H54 (cell line): ENCODE data around the gene PAX6.

Experiments used
- DNase-seq: peaks from one replicate; pipeline ENCODE4 v3.0.0; 2011; ENCODE audit warnings: low spot score, mixed read lengths; ENCODE audit not compliant: insufficient read length
- FAIRE-seq: peaks from 3 replicates; lab custom pipeline; 2011; peaks lifted over from hg19 to GRCh38; lab: Jason Lieb, UNC
- POLR2A ChIP-seq: IDR thresholded peaks from 2 replicates; pipeline ENCODE4 v1.6.1; 2011; ENCODE audit warnings: low read depth, mild to moderate bottlenecking, low read length

The PAX6 gene

GRCh38 chr11:31810779-31811647 lies at the start of gene PAX6:
Gene PAX6, minus strand, starts transcription at chr11:31811322. Its CDS starts 4,911 bp downstream, at chr11:31806411.
- DNase-seq (peak; percentile 65), FAIRE-seq (no peak)
- peak; percentile 54 for TF ChIP-seq POLR2A

GRCh38 chr11:31860391-31860790 lies 49.3 kb upstream of the PAX6 start:
- TF ChIP-seq POLR2A = no peak
- FAIRE-seq (no peak), DNase-seq (no peak)

GRCh38 chr11:31856248-31856647 lies 45.1 kb upstream of the PAX6 start:
- no peak for FAIRE-seq
- TF ChIP-seq POLR2A = no peak
- DNase-seq = no peak

- DNase-seq (no peak), FAIRE-seq (no peak)
- TF ChIP-seq POLR2A = no peak
These were observed 44.3 kb upstream of the PAX6 start for GRCh38 chr11:31855466-31855865.

GRCh38 chr11:31850365-31850764 lies 39.2 kb upstream of the PAX6 start:
- no peak for TF ChIP-seq POLR2A
- no peak for FAIRE-seq
- no peak for DNase-seq

- FAIRE-seq = no peak
- DNase-seq = no peak
- TF ChIP-seq POLR2A = no peak
These were observed 36.6 kb upstream of the PAX6 start for GRCh38 chr11:31847761-31848160.

- no peak for FAIRE-seq
These were observed 34.2 kb upstream of the PAX6 start for GRCh38 chr11:31845331-31845730.

GRCh38 chr11:31844351-31844750 lies 33.2 kb upstream of the PAX6 start:
- TF ChIP-seq POLR2A = no peak
- DNase-seq (no peak), FAIRE-seq (no peak)

More at GRCh38 chr11:31845331-31845730, 34.2 kb upstream of the PAX6 start:
- TF ChIP-seq POLR2A = no peak
- DNase-seq = no peak

- FAIRE-seq = no peak
- DNase-seq = no peak
- no peak for TF ChIP-seq POLR2A
These were observed 30.3 kb upstream of the PAX6 start for GRCh38 chr11:31841435-31841834.

GRCh38 chr11:31834237-31834636 lies 23.1 kb upstream of the PAX6 start:
- FAIRE-seq (no peak), DNase-seq (no peak)
- TF ChIP-seq POLR2A = no peak

GRCh38 chr11:31830406-31830805 lies 19.3 kb upstream of the PAX6 start:
- FAIRE-seq (no peak), DNase-seq (no peak)
- TF ChIP-seq POLR2A = no peak

GRCh38 chr11:31828217-31828616 lies 17.1 kb upstream of the PAX6 start:
- TF ChIP-seq POLR2A = no peak
- no peak for DNase-seq
- FAIRE-seq = no peak

- DNase-seq (no peak), FAIRE-seq (no peak)
- TF ChIP-seq POLR2A = no peak
These were observed 16.5 kb upstream of the PAX6 start for GRCh38 chr11:31827455-31828206.
